BJ (cell line): ENCODE measurements around the gene ABI1. TPM values are rescaled to one million over a fixed set of nuclear protein-coding genes. Genes with fewer than 3 reads are reported as not detected.
A peak's percentile ranks its signal among the peaks of the same experiment; 100 is the strongest.
"Not testable (repeated sequence)": the region's sequence is repeated elsewhere in the genome, so short reads cannot be mapped to it uniquely, and the experiment has no call there.

Experiments used
- CTCF ChIA-PET: fragments of 350-600 bp; formaldehyde crosslinking; extraction: SDS; loops from one replicate; lab custom pipeline; 2021; ENCODE audit warnings: antibody characterized with exemption, inconsistent platforms; lab: Yijun Ruan, JAX
- POLR2A ChIA-PET: fragments of 300-600 bp; sonication (Branson Sonifier 250); formaldehyde crosslinking; extraction: SDS; loops from one replicate; lab custom pipeline; 2021; ENCODE audit warnings: antibody characterized with exemption; lab: Charles Lee
- DNase-seq: peaks from one replicate; pipeline ENCODE4 v3.0.0-alpha.2; 2011; ENCODE audit warnings: low read depth
- H3K27me3 ChIP-seq: 2 replicates; pipeline ENCODE4 v1.6.0; 2011; ENCODE audit warnings: low read length; ENCODE audit not compliant: control insufficient read depth, insufficient read depth
- H3K36me3 ChIP-seq: 2 replicates; pipeline ENCODE4 v1.5.1; 2011; ENCODE audit warnings: low read length; ENCODE audit not compliant: control insufficient read depth, insufficient read depth
- H3K4me3 ChIP-seq: 2 replicates; pipeline ENCODE4 v1.5.1; 2011; ENCODE audit warnings: low read depth, mild to moderate bottlenecking, control low read depth, low read length
- polyA minus RNA-seq: library from RNA; depleted of rRNA, polyadenylated mRNA; stranded (reverse); fragments of >200 nt; gene quantifications from 2 replicates; pipeline ENCODE4 v1.2.3, GENCODE V29; 2011; rRNA and poly(A)+ RNA removed
- polyA plus RNA-seq: library from polyadenylated mRNA; depleted of rRNA; stranded (reverse); fragments of >200 nt; gene quantifications from 2 replicates; pipeline ENCODE4 v1.2.3, GENCODE V29; 2011; rRNA removed
- TF ChIP-seq, protein P1 (sequence below): IDR thresholded peaks from 2 replicates; pipeline ENCODE4 v1.5.1; 2011; ENCODE audit warnings: low read depth, mild to moderate bottlenecking, control low read depth, inconsistent platforms, low read length, moderate library complexity; ENCODE audit not compliant: insufficient read depth

ABI1 gene
- polyA plus RNA-seq = 67.0 and 71.1 TPM in 2 replicates
- 20.8 and 34.1 TPM in 2 replicates for polyA minus RNA-seq

DNA sequence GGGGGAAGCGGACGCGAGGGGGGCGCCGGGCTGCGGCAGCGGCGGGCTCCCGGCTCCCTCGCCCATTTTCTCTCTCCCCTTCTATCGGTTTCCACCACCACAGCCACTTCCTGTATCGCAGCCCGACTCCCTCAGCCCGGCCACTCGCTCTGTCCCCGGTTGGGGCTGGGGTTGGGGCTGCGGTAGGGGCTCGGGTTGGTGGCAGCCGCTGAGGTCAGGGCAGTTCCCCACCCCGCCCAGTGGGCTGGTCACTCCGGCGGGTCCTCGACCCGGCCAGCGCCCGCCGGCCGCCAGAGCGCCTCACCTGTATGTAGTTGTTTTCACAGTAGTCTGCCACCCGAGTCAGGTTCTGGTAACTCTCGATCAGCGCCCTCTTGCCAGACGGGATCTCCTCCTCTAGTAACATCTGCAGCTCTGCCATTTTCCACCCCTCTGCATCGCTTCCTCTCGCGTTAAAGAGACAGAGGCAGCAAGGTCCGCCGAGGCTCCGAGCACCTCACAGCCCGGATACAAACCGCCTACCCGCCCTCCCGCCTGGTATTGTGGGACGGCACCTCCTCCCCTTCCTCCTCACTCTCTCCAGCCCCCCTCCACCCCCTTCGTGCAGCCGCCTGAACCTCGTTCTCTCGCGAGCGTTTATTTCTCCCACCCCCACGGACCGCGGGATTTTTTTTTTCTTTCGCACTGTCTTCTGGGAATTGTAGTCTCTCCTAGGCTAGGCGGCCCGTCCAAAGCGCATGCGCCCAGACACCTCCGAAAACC, at the start of gene ABI1:
Gene ABI1 (minus strand): TSS at position 516 of the 762 bp plus-strand sequence. CDS start 95 bp downstream, at position 421.
- Histone ChIP-seq H3K4me3 (peak within 1 kb of the TSS; percentile 93), H3K36me3 (no peaks in the 10 kb centered on the region), H3K27me3 (no peaks in the 10 kb centered on the region; the same call in 1 of the 2 replicates)
- POLR2A ChIA-PET = no interaction called here
- CTCF ChIA-PET = interaction anchor here (0.5 to 2.3 kb wide), 18 partner anchors 9 to 525 kb away, joined by 3 to 13 read pairs (median 3); no protein-coding TSS in a partner anchor
- TF ChIP-seq, protein P1, sequence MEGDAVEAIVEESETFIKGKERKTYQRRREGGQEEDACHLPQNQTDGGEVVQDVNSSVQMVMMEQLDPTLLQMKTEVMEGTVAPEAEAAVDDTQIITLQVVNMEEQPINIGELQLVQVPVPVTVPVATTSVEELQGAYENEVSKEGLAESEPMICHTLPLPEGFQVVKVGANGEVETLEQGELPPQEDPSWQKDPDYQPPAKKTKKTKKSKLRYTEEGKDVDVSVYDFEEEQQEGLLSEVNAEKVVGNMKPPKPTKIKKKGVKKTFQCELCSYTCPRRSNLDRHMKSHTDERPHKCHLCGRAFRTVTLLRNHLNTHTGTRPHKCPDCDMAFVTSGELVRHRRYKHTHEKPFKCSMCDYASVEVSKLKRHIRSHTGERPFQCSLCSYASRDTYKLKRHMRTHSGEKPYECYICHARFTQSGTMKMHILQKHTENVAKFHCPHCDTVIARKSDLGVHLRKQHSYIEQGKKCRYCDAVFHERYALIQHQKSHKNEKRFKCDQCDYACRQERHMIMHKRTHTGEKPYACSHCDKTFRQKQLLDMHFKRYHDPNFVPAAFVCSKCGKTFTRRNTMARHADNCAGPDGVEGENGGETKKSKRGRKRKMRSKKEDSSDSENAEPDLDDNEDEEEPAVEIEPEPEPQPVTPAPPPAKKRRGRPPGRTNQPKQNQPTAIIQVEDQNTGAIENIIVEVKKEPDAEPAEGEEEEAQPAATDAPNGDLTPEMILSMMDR = no peak
- DNase-seq = peak; percentile 91

GRCh38 chr10:26909753-26910152, 49.0 kb upstream of the ABI1 start:
- POLR2A ChIA-PET = no interaction called here
- CTCF ChIA-PET = no interaction called here
- Histone ChIP-seq H3K36me3 (no peaks in the 10 kb centered on the region), H3K27me3 (no peaks in the 10 kb centered on the region), H3K4me3 (no peak overlapping the region)
- TF ChIP-seq, protein P1 = no peak
- no peak for DNase-seq

DNA sequence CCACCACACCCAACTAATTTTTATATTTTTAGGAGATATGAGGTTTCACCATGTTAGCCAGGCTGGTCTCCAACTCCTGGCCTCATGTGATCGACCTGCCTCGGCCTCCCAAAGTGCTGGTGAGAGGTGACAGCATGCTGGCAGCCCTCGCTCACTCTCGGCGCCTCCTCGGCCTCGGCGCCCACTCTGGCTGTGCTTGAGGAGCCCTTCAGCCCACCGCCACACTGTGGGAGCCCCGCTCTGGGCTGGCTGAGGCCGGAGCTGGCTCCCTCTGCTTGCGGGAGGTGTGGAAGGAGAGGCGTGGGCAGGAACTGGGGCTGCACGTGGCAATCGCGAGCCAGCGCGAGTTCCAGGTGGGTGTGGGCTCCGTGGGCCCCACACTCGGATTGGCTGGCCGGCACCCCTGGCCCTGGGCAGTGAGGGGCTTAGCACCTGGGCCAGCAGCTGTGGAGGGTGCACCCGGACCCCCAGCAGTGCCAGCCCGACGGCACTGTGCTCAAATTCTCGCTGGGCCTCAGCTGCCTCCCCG, 44.6 kb upstream of the ABI1 start:
- H3K27me3 ChIP-seq, DNase-seq, H3K36me3 ChIP-seq, CTCF ChIA-PET, POLR2A ChIA-PET, H3K4me3 ChIP-seq: not testable (repeated sequence)

DNA sequence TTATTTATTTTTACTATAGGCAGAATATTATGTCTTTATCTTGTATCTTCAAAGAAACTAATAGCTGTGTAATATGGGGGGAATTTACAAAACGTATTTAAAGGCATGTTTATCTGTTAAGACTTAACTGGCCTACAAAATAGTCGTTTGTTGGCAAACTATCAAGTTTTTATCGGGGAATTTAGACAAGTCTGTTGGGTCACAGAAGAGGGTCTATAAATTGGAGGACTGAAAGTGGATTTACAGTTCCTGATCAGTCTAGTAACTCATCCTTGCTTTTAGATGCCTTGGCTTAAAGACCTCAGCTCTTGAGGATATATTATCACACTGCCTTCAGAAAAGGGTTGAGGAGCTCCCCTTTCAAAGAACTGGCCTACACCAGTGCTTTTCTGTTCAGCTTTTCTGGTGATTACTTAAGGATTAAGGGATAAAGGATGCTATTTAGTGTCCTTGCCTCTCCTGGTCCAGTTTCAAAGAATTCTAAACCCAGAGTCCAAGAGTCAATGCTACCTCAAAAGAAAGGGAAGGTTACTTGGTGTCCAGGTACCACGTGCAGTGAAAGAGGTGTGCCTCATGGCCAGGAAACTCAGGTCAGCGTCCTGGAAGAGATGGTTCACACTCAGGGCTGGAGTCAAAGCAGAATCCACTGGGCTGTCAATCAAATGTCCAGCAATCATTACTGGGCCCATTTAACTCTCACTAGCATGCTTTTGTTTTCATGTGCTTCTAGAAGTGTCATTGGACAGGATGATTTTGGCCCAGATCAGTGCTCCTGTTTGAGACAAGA, 42.9 kb upstream of the ABI1 start:
- no peak for DNase-seq
- POLR2A ChIA-PET = no interaction called here
- TF ChIP-seq, protein P1 = no peak
- H3K27me3 ChIP-seq = no peaks in the 10 kb centered on the region
- H3K36me3 ChIP-seq = no peaks in the 10 kb centered on the region
- CTCF ChIA-PET = interaction anchor here (1.3 kb wide), 1 partner anchor 22 kb away, joined by 3 read pairs; no protein-coding TSS in a partner anchor
- no peak overlapping the region for H3K4me3 ChIP-seq

- CTCF ChIA-PET, H3K4me3 ChIP-seq, H3K36me3 ChIP-seq, DNase-seq, POLR2A ChIA-PET, H3K27me3 ChIP-seq: not testable (repeated sequence)
Measured at GRCh38 chr10:26892306-26892923, 31.7 kb upstream of the ABI1 start.
